HAP-1 (cell line): Measurements from ENCODE around the gene SPOP.

Experiments used
- DNase-seq, 2 experiments: peaks; one replicate each; pipeline ENCODE4 v3.0.0-alpha.2; 2016 to 2020; ENCODE audit warnings: low spot score in 2 of 2
- H3K27me3 ChIP-seq: fragments of 250-450 bp; sonication (Bioruptor Pico); 2 replicates; pipeline ENCODE4 v1.5.1; 2020; ENCODE audit warnings: low read depth, mild to moderate bottlenecking, moderate library complexity
- H3K36me3 ChIP-seq: fragments of 250-450 bp; sonication (Bioruptor Pico); replicated peaks from 2 replicates; pipeline ENCODE4 v1.5.1; 2020; ENCODE audit warnings: mild to moderate bottlenecking
- H3K4me1 ChIP-seq: fragments of 250-450 bp; sonication (Bioruptor Pico); 2 replicates; pipeline ENCODE4 v1.5.1; 2020; ENCODE audit warnings: mild to moderate bottlenecking
- H3K4me3 ChIP-seq: fragments of 250-450 bp; sonication (Bioruptor Pico); 2 replicates; pipeline ENCODE4 v1.5.1; 2020; ENCODE audit warnings: mild to moderate bottlenecking, moderate library complexity
- H3K9me3 ChIP-seq: fragments of 250-450 bp; sonication (Bioruptor Pico); 2 replicates; pipeline ENCODE4 v1.5.1; 2020; ENCODE audit warnings: mild to moderate bottlenecking, moderate library complexity
- in situ Hi-C: fragments of 300-500 bp; cut with MboI; formaldehyde crosslinking; loops from 3 replicates; pipeline ENCODE4 v1.14.3; 2020; ENCODE audit warnings: low sequenced_read_pairs, inconsistent platforms, mixed read lengths

SPOP gene

DNA sequence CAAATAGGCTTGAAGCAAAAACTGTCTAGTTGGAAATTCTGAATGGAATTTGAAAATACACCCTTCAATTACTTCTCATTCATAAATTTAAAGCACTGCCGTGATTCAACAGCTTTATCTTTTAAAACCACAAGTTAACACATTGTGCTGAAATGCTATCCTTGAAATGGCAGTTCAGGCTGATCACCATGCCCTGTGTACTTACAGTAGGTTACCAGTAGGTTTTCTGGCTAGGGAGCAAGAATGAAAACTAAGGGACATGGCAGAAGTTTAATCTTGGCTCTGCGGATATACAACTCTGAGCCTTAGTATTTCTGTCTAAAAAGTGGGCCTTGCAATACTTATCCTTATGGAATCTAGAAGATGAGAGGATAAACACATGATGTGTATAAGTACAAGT lies 74.2 kb downstream of the SPOP start:
- peaks cover 12% of the 10 kb centered on the region for H3K36me3 ChIP-seq

DNA sequence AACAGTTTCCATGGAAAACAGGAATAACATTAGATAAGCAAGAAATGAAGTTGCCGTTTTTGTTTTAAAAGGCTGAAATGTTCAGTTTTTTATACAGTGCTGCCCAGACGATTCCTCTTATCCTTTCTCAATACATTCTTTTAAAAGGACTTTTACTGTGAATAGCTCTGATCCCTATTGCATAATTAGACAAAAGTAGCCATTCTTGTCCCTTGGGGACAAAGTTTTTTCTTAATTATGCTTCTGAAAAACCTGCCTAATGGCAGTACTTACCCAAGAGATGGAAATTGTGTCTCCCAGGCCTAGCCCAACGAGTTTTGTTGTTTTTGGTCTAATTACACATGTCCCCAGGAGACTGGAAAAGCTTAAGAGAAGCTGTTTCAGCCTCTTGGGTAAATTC lies 74.7 kb downstream of the SPOP start:
- peak; percentile 23 to 68 for DNase-seq
- Histone ChIP-seq H3K36me3 (peaks cover 12% of the 10 kb centered on the region), H3K27me3 (no peaks in the 10 kb centered on the region), H3K4me3 (no peak overlapping the region), H3K9me3 (no peaks in the 10 kb centered on the region), H3K4me1 (peaks cover 21% of the 10 kb centered on the region)
- in situ Hi-C loops, result no loop called here

More for the DNA sequence above, 74.2 kb downstream of the SPOP start:
- Histone ChIP-seq H3K27me3 (no peaks in the 10 kb centered on the region), H3K4me1 (peaks cover 21% of the 10 kb centered on the region), H3K4me3 (no peak overlapping the region), H3K9me3 (no peaks in the 10 kb centered on the region)
- in situ Hi-C loops, result no loop called here
- DNase-seq, result peak; percentile 13 to 22

- H3K36me3 ChIP-seq, result peaks cover 12% of the 10 kb centered on the region
- no peaks in the 10 kb centered on the region for H3K27me3 ChIP-seq
- DNase-seq, result peak; percentile 32 to 35
- H3K9me3 ChIP-seq, result no peaks in the 10 kb centered on the region
- peaks cover 21% of the 10 kb centered on the region for H3K4me1 ChIP-seq
- no peak overlapping the region for H3K4me3 ChIP-seq
- in situ Hi-C loops, result no loop called here
Observed at GRCh38 chr17:49602783-49603182, 75.1 kb downstream of the SPOP start.

DNA sequence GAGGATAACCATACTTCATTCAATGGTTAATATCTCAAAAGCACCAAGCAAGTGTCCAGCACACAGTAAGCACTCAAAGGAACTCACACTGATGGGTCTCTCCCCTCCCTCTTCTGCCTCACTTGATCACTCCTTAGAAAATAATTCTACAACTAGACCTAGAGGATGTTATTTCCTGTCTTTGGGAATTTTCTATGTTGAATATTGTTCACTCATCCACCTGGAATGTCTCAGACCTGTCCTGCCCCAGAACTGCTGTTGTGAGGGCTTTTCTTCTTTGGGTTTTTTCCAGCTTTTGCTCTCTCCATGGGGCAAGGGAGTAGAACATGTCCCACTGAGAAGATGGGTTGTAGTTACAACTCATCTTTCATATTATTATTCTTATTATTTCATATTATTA lies 76.9 kb downstream of the SPOP start:
- H3K4me1 ChIP-seq, result peaks cover 31% of the 10 kb centered on the region
- DNase-seq, result no peak
- in situ Hi-C loops, result no loop called here

GRCh38 chr17:49598918-49599317 lies 79.0 kb downstream of the SPOP start:
- Histone ChIP-seq H3K4me3 (no peak overlapping the region), H3K4me1 (peaks cover 25% of the 10 kb centered on the region), H3K36me3 (peaks cover 6% of the 10 kb centered on the region), H3K9me3 (no peaks in the 10 kb centered on the region), H3K27me3 (no peaks in the 10 kb centered on the region)
- DNase-seq, result no peak
- in situ Hi-C loops, result no loop called here

More for the DNA sequence above, 76.9 kb downstream of the SPOP start:
- Histone ChIP-seq H3K36me3 (peaks cover 8% of the 10 kb centered on the region), H3K9me3 (no peaks in the 10 kb centered on the region), H3K27me3 (no peaks in the 10 kb centered on the region), H3K4me3 (no peak overlapping the region)

- no peaks in the 10 kb centered on the region for H3K27me3 ChIP-seq
- no peaks in the 10 kb centered on the region for H3K9me3 ChIP-seq
- peaks cover 19% of the 10 kb centered on the region for H3K4me1 ChIP-seq
- in situ Hi-C loops, result no loop called here
- no peak overlapping the region for H3K4me3 ChIP-seq
- H3K36me3 ChIP-seq, result peaks cover 6% of the 10 kb centered on the region
- DNase-seq, result no peak
Observed at GRCh38 chr17:49597928-49598655, 79.8 kb downstream of the SPOP start.

- in situ Hi-C loops, result no loop called here
- Histone ChIP-seq H3K4me3 (no peak overlapping the region), H3K4me1 (peaks cover 12% of the 10 kb centered on the region), H3K9me3 (no peaks in the 10 kb centered on the region), H3K27me3 (no peaks in the 10 kb centered on the region), H3K36me3 (peaks cover 6% of the 10 kb centered on the region)
- no peak for DNase-seq
Observed at GRCh38 chr17:49597436-49597835, 80.5 kb downstream of the SPOP start.

GRCh38 chr17:49596613-49597244 lies 81.2 kb downstream of the SPOP start:
- in situ Hi-C loops, result no loop called here
- Histone ChIP-seq H3K4me3 (no peak overlapping the region), H3K9me3 (no peaks in the 10 kb centered on the region), H3K4me1 (peaks cover 10% of the 10 kb centered on the region; the same call in 1 of the 2 replicates), H3K36me3 (peaks cover 5% of the 10 kb centered on the region), H3K27me3 (no peaks in the 10 kb centered on the region)
- peak; percentile 24 to 39 for DNase-seq

GRCh38 chr17:49595980-49596379 lies 81.9 kb downstream of the SPOP start:
- Histone ChIP-seq H3K36me3 (no peaks in the 10 kb centered on the region; the same call in none of the 2 replicates), H3K27me3 (no peaks in the 10 kb centered on the region), H3K4me3 (no peak overlapping the region), H3K4me1 (peaks cover 10% of the 10 kb centered on the region; the same call in 1 of the 2 replicates), H3K9me3 (no peaks in the 10 kb centered on the region)
- DNase-seq, result no peak
- in situ Hi-C loops, result no loop called here

GRCh38 chr17:49595328-49595727 lies 82.6 kb downstream of the SPOP start:
- in situ Hi-C loops, result no loop called here
- Histone ChIP-seq H3K9me3 (no peaks in the 10 kb centered on the region), H3K4me1 (peaks cover 10% of the 10 kb centered on the region; the same call in 1 of the 2 replicates), H3K27me3 (no peaks in the 10 kb centered on the region), H3K36me3 (no peaks in the 10 kb centered on the region; the same call in 1 of the 2 replicates), H3K4me3 (no peak overlapping the region)
- no peak for DNase-seq

GRCh38 chr17:49592263-49592662 lies 85.6 kb downstream of the SPOP start:
- Histone ChIP-seq H3K36me3 (no peaks in the 10 kb centered on the region), H3K4me1 (peaks cover 8% of the 10 kb centered on the region; the same call in 1 of the 2 replicates), H3K27me3 (no peaks in the 10 kb centered on the region), H3K4me3 (no peak overlapping the region), H3K9me3 (no peaks in the 10 kb centered on the region)
- DNase-seq, result no peak
- in situ Hi-C loops, result no loop called here

DNA sequence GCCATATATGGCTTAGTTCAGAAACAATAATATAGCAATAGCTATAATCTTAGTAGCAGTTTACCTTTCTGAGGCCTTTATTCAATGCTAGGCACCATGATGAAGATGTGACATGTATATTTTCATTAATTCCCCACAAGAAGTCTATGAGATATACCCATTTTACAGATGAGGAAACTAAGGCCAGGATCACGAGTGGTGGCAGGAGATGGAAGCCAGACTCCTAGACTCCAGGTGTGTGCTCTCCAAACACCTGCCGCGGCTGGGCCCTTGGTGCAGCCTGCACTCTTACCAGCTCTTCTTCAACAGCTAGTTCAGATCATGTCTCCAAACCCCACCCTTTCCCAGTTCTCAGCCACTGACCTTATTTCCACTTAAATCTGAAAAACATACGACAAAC lies 87.0 kb downstream of the SPOP start:
- no peaks in the 10 kb centered on the region for H3K9me3 ChIP-seq

DNA sequence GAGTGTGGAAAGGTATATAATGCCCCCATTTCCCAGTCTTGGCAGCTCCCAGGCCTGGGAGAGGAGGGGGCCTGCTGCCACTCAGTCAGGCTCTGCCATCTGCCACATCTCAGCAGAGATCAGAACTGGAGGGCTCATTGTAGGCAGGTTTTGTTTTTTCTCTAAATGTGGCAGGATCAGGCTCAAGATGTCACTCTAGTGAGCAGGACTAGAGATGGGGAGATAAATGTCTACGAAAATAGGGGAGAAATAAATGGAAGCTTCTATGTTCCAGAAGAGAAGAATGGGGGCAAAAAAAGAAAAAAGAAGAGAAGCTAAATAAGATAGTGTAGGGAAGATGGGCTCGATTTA lies 88.3 kb downstream of the SPOP start:
- Histone ChIP-seq H3K27me3 (no peaks in the 10 kb centered on the region), H3K4me1 (no peaks in the 10 kb centered on the region), H3K4me3 (no peak overlapping the region), H3K36me3 (no peaks in the 10 kb centered on the region), H3K9me3 (no peaks in the 10 kb centered on the region)
- DNase-seq, result no peak
- in situ Hi-C loops, result no loop called here

More for the DNA sequence above, 87.0 kb downstream of the SPOP start:
- Histone ChIP-seq H3K4me1 (no peaks in the 10 kb centered on the region), H3K27me3 (no peaks in the 10 kb centered on the region), H3K4me3 (no peak overlapping the region), H3K36me3 (no peaks in the 10 kb centered on the region)
- DNase-seq, result no peak
- in situ Hi-C loops, result no loop called here

GRCh38 chr17:49588726-49589576 lies 88.9 kb downstream of the SPOP start:
- H3K36me3 ChIP-seq, result no peaks in the 10 kb centered on the region
- no peak for DNase-seq
- in situ Hi-C loops, result no loop called here
- H3K27me3 ChIP-seq, result no peaks in the 10 kb centered on the region
- H3K9me3 ChIP-seq, result no peaks in the 10 kb centered on the region
- no peaks in the 10 kb centered on the region for H3K4me1 ChIP-seq
- H3K4me3 ChIP-seq, result no peak overlapping the region
